Activated CD8-positive, alpha-beta memory T cell treated with anti-CD3 and anti-CD28 coated beads for 4 hours (primary cell): ENCODE data around the gene HSBP1L1.

Source experiments
- DNase-seq, 2 donors: peaks; one replicate each; pipeline ENCODE4 v3.0.0-alpha.2; 2020; ENCODE audit warnings: low read depth in 2 of 2

Gene HSBP1L1

DNA sequence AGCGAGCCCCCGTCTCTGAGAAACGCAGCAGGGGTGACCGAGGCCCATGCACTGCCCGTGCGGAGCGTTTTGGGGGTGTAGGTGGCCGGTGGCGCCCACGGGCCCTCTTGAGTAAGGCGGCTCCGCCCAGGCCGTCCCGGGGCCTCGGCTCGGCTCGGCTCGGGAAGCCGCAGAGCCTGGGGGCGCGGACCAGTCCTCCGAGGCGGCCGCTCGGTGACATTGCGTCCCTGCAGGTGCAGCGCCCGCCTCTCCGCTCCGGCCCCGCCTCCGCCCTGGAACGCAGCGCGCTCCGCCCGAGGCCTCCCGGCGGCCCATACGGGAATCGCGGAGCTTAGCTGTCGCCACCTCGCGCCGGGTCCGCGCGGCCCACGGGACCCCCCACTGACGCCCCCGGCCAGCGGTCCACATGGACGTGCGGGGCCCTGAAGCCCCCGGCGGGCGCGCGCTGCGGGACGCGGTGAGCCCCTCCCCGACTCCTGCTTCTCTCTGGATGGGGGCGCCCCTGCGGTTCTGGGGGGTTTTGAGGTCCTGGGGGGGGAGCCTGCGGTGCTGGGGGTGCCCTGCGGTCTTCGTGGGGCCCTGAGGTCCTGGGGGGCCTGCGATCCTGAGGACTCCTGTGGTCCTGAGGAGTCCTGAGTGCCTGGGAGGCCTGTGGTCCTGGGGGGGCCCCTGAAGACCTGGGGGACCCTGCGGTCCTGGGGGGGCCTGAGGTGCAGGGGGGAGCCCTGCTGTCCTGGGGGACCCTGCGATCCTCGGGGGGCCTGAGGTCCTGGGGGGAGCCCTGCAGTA is at the start of gene HSBP1L1:
Gene HSBP1L1, plus strand, starts transcription at position 314 of the 789 bp plus-strand sequence. Its CDS starts 93 bp downstream, at position 407.
- no peak for DNase-seq

DNA sequence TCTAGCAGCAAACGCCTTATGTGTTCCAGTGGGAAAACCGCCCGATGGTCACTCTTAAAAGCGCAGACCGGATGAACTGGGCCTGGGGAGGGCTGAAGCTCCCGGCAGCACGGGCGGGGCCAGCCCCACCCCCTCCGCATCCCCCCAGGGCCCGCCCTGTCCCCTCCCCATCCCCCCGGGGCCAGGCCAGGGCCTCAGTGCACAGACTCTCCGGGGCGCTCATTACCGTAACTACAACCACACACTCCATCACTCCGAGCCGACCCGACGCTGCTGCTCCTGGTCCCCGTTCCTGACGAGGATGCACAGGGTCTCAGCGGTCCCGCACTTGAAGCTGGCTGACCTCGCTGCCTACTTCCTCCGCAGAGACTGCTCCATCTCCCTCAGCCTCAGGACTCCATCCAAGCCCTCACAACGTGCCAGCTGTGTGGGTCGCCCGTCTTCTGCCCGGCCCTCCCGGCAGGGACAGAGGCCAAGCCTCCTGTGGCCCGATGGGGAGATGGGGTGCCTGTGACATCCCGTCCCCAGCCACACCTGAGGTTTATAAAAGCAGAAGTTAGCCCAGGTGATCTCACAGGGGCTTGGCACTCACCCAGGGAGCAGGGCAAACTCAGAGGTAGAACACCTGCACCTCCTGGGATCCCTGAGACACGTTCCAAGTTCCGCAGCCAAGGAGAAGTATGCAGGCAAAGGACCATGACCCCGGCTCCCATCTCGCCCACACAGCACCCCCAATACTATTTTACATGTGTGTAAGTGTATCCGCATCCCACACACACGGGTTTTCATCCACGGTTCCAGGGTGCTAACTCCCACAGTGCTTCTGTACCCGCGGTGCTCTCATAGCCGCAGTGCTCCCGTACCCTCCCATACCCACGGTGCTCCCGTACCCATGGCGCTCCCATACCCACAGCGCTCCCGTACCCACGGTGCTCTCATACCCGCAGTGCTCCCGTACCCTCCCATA is 49.0 kb upstream of the HSBP1L1 start:
- DNase-seq = no peak

DNA sequence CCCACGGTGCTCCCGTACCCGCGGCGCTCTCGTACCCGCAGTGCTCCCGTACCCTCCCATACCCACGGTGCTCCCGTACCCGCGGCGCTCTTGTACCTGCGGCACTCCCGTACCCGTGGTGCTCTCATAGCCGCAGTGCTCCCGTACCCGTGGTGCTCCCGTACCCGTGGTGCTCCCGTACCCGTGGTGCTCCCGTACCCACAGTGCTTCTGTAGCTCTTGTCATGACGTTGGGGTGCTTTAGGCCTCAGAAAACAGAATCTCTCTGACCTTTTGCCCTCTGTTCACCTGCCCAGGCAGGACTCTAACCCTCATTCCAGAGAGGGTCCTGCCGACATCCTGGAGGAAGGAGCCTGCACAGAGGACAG is 48.3 kb upstream of the HSBP1L1 start:
- DNase-seq = no peak

DNA sequence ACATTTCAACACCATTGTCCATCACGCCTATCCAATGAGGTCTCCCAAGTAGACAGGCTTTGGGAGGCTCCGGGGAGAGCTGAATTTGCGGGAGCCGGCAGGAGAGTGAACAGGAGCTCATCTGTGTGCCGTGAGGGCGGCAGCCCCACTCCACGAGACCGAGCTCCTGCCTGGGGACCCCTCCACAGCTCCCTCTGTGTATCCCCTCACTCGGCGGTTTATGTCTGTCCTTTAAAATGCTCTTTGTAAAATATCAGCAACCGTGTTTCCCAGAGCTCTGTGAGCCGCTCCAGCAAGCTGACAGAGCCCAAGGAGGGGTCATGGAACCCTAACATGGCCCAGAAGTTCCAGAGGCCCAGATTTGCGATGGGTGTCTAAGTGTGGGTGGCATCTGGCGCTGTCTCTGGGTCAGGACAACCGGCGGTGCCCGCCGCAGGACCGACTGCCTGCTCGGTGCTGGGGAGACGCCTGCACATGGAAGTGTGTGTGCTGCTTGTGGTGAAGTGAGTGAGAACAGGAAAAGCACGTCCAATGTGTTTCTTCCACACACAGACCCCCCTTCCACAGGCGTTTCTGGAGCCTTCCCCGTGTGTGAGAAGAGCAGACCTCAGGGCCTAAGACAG is 47.8 kb upstream of the HSBP1L1 start:
- no peak for DNase-seq

DNA sequence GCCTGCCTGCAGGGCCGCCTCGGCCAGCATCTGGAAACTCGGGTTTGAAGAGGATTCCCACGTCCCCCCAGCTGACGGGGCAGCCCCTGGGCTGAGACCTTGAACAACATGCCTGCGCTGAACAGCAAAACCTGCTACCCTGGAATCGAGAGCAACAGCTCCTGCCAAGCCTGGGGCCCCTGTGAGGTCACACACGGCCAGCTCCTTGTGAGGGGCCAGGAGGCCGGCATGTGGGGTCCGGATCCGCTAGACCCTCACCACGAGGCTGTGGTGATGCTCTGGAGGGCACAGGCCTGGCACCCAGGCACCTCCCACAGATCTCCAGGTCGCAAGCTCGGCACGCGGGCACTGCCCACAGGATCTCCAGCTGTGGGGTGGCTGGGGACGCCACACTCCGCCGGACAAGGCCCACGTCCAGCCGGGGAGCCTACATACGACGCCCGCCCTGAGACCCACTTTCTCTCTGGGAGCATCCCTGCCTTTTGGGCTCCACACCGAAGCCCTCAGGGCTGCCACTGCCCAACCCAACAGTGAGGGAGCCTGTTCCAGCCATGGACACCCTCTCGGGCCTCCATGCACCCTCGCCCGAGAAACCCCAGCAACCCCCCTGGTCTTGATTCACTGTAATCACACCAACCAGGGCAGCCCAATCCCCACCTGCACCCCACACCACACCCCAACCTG is 47.1 kb upstream of the HSBP1L1 start:
- no peak for DNase-seq

DNA sequence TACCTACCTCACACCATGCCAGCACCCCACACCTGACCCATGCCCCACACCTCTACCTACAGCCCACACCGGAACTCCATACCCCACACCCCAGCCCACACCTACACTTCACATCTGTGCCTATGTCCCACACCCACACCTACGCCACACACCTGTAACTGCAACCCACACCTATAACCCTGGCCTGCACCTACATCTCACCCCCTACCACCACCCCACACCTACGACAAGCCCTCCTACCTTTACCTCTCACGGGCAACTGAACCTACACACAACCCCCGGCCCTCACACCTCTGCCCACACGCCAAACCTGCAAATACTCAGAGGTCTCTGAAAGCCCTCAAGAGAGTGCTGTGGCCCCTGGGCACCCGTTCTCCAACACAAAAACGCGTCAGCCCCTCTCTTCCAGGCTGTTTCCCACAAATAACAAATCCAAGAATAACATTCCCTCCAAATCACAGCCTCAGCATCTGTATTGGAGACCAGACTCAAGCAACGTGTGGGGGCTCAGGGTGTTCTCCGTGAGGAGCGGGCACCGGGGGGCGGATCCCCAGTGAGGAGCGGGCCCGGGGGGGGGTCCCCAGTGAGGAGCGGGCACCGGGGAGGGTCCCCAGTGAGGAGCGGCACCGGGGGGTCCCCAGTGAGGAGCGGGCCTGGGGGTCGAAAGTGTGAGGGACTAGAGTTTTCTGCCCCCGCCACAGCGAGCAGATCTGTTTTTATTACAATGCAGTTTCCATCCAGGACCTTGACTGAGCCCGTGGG is 46.4 kb upstream of the HSBP1L1 start:
- no peak for DNase-seq

DNA sequence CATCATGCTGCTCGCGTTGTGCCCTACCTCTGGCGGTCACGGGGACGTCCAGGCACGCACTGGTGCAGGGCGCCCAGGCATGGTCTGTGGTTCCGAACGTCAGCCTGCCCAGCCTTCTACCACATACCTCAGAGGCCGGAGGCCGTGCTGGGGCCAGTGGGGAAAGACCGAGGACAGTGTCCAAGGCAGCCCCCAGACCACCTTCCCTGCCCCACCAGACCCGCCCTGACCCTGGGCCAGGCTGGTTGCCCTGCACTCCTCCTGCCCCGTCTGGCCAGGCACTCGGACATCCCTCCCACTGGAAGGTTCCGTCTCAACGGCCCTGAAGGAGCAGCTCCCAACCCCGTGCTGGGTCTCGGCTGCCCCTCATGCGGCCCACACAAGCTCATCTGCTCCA is 45.8 kb upstream of the HSBP1L1 start:
- no peak for DNase-seq

DNA sequence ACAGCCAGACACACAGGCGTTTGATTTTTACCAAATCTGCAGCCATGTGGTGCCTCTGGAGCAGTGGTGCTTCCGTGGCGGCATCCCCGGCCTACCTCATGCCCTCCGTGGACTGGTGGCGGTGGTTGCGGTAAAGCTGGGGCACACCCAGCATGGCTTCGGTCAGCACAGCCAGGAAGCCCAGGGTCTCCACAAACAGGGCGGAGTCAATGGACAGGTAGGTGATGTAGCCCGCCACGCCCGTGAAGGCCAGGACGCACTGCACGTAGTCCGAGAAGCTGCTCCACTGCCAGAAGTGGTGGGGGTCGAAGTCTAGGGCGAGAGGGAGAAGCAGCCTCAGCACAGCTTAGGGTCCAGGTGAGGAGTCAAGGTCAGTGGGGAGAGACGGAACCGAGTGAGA is 45.4 kb upstream of the HSBP1L1 start:
- no peak for DNase-seq

DNA sequence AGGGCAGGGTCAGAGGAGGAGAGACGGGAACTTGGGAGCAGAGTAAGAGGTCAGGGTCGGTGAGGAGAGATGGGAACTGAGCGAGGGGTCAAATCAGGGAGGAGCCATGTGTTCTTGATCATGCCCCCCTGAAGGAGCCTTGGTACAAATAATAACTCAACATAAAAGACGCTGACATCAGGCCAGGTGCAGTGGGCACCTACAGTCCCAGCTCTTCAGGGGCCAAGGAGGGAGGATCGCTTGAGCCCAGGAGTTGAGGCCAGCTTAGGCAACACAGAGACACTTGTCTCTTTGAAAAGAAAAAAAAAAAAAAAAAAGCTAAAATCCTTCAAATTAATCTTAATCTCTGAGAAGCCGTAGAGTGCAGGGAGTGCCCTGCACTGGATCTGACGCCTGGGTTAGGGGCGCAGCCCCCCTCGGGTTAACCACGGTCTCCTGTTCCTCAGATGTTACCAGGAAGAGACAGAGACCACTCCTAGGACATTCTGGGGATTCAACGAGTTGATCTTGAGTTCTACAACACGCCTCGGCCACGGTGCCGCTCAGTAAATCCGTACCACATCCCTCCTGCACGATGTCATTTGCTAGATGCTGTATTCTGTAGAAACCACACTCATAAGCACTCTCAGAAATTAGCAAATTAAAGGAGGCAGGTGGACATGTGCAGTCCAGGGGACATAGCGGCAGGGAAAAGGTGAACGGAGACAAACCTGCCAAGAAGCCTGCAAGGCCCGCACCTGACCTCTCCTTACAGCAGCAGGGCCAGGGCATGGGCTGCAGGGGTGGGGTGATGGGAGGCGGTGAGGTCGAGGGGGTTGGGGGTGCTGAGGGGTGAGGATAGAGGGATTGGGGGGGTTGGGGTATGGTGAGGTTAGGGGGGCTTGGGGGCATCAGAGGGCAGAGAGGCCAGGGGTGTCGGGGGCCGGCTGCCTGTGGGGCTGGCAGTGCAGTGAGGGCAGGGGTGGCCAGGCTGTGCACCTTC is 42.2 kb upstream of the HSBP1L1 start:
- no peak for DNase-seq

DNA sequence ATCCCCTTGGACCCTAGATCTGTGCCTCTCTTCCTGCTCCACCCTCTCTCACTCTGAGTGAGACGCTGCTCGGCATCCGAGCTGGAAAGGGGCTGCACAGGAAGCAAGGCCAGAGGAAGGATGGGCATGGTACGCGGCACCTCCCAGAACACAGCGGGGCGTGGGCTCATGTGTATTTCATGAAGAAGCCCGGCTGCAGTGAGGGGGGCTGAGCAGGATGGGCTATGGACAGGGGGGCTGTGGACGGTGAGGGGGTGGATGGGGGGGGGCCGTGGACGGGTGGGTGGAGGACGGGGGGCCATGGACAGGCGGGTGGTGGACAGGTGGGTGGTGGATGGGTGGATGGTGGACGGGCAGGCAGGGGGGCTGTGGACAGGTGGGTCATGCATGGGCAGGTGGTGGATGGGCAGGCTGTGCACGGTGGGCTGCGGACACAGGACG is 41.5 kb upstream of the HSBP1L1 start:
- no peak for DNase-seq

DNA sequence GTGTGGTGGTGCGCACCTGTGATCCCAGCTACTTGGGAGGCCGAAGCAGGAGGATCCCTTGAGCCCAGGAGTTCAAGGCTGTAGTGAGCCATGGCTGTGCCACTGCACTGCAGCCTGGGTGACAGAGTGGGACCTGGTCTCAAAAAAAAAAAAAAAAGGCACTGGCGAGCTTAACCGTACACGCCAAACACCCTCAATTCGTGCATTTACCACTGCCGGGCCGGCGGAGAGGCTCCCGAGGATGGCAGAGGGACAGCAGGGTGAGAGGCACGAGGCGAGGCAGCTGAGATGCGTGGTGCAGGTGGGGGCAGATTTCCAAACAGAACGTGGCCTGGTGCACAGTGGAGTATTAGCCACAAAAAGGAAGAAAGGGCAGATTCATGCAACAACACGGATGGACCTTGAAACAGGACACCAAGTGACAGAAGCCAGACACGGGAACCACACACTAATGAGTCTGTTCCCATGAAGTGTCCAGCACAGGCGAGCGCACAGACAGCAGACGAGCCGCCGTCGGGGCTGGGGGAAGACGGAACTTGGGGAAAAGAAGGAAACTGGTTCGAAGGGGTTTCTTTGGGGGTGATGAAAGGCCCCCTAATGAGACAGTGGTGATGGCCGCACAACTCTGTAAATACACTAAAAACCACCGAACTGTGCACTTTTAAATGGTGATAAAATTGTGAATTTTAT is 40.4 kb upstream of the HSBP1L1 start:
- no peak for DNase-seq

DNA sequence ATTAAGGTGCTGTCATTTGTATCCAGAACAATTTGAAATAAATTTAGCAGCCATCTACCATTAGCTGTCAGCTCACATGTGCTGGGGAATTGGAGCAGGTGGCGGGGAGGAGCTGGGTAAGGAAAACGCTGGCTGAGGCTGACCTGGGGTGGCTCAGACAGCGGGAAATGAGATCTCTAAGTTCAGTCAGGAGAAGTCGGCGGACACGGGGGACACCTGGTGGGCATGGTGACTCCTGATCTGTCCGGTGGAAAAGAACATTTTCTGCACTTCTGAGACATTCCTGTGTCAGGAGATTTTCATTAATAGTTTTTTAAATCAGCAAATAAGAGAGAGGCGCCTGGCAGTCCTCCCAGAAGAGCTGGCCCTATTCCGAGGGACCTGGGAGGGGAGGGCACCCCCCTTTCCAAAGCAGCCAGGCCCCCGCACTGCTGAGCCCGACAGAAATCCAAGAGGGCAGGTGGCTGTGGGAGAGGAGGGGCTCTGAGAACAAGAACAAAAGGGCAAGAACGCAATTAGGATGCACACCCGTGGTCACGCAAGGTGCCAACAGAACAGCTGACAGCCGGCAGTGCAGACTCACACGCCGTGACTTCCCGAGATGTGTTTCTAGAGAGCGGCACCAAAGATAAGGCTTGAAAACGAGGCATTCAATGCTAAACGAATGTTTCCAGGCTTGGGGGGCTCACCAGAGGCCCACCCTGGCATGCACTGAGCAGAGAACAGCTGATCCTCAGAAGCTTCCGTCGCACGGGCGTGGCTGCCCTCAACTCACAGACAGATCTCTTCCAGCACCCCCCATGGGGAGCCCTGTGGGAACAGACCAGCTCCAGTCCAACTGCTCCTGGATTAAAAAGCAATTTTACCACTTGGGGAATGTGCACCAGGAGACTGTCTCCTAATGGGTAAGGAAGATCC is 39.4 kb upstream of the HSBP1L1 start:
- no peak for DNase-seq

DNA sequence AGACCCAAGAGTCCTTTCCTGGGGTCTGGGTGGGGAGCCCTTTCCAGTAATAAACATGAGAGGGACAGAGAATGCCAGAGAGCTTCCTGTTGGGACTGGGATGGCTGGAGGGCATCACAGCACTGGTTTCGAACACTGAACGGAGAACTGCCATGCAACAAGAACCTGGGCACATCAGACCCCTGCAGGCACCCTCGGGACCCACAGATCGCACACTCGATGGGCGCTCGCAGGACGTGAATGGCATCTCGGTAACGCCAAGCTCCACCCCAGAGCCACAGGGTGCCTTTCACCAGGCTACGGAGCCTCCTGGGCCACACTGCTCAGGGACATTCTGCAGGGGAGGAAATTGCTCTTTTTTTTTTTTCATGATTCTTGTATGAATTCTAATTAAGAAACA is 38.1 kb upstream of the HSBP1L1 start:
- DNase-seq = no peak

DNA sequence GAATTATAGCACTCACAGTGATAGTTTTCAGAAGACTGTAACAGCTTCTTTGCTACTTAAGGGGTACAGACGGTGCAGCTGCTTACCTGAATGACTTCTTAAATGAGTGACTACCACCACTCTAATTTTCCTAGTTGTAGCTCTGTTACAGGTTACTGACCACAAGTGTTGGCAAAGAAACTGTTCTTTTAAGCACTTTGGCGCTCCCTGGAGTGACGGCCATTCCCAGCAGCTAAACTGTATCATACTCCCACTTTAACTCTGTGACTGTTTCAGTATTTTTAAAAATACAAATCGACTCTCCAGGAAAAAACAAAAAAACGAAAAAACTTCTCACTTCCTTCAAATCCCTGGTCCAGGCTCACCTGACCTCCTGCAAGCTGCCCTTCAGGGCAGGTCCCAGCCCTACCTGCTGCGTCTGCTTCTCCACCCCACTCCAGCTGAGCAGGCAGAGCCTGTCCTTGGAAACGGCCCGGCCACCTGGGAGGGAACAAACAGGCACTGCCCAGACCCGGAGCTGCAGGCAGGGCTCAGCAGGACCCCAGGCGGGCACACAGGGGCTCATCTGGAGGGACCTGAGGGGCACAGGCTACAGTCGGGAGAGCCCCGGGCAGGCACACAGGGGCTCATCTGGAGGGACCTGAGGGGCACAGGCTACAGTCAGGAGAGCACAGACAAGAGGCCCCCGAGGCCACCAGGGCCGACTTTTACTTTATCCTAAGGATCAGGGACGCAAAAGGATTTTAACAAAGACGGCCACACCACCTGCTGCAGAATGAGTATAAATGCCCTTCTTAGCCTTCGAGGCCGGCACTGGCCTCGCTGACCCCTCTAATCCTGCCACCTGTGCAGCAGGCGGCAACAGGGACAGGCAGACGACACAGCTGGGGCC is 37.5 kb upstream of the HSBP1L1 start:
- no peak for DNase-seq

DNA sequence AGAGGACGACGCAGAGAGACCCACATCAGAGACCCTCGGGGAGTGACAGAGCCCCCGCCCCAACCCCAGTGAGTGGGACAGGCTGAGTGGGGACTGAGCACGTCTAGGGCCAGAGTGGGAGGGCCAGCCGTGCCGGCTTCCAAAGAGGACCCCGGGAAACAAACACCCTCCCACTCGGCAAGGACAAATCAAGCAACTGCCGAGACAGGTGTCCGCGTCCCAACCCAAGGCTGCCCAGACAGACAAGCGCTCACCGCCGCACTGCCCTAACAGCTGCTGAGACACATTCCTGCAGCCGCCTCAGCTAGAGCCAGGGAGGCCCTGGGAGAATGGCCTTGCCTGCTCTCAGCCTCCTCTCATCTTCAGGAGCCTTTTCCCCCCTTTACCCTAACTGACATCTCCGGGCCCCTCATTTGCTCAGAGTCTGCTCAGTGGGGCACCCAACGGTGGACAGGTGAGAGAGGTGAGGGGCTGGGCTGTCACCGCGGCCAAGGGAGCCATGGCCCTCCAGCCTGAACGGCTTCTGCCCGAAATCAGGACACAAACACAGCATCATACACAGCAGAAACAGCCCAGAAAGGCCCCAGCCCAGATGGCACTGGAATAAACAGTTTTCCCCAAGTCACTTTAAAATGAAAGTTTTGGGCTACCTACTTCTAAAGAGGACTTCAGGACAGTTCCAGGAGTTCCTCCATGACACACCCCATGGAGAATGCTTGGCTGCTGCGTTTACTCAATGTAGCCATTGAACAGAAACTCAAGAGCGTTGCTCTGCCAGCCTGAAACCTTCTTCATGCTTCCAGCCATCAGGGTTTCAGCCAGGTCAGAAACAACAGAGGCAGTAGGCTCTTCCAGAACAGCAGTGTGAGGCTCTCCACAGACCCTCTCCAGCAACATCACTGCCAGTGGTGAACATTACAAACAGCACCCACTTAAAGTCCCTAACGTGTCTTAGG is 36.6 kb upstream of the HSBP1L1 start:
- DNase-seq = no peak

DNA sequence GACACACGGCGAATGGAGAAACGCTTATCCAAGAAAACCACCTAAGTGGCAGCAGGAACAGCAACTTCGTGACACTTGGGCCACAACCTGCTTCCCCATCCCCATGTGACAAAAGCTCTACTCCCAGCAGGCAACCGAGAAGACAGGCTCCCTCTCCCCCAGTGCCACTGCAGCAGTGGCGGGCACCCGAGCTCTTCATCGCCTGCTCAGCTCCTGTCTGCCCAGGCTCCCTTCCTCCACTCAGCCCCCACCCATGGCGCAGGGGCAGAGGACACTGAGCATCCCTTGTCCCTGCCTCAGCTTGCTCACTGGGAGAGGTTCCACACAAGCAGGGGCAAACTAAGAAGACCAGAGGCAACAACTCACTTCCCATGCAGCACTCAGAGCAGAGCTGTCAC is 35.9 kb upstream of the HSBP1L1 start:
- DNase-seq = no peak
